ENCODE data around the gene ABLIM2. TPM values are rescaled to one million over a fixed set of nuclear protein-coding genes. Genes with fewer than 3 reads are reported as not detected.

ABLIM2 gene
- total and polyA plus RNA-seq, 2 donors (not counting 1 experiment from before 2014, with no cell fraction given) = 3.3 to 79.0 TPM

GRCh38 chr4:8155660-8156421 is 2.8 kb downstream of the ABLIM2 start:
- Histone ChIP-seq H3K4me3 (ENCODE audit: control extremely low read depth in 1 of 5, extremely low read depth in 1 of 5, insufficient read depth in 1 of 5, low read depth in 2 of 5, low read length in 4 of 5) (no peak overlapping the region), H4K20me1 (ENCODE audit: control insufficient read depth, insufficient read depth, low read length, poor library complexity, severe bottlenecking) (peaks cover 5% of the 10 kb centered on the region), H3K9me3 (ENCODE audit: control extremely low read depth in 1 of 3, control insufficient read depth in 2 of 3, insufficient read depth in 1 of 3, low read length in 2 of 3) (peaks cover 0 to 5% (median 0%) of the 10 kb centered on the region in 3 donors), H2AFZ (ENCODE audit: insufficient read depth, low read depth, low read length, poor library complexity, severe bottlenecking) (no peak overlapping the region), H3K9ac (ENCODE audit: low read length) (no peak overlapping the region), H3K27me3 (replicated peaks in 1 of 4; ENCODE audit: control extremely low read depth in 1 of 4, control insufficient read depth in 3 of 4, insufficient read depth in 4 of 4, low read length in 3 of 4) (peaks cover 0 to 16% (median 10%) of the 10 kb centered on the region in 4 experiments), H3K4me1 (ENCODE audit: control insufficient read depth in 2 of 2, insufficient read depth in 2 of 2, low read length in 2 of 2) (peaks cover 19 to 28% of the 10 kb centered on the region in 2 donors), H3K79me2 (ENCODE audit: control insufficient read depth, insufficient read depth, low read length) (peaks cover 9% of the 10 kb centered on the region), H3K27ac (ENCODE audit: low read length in 2 of 2) (no peak overlapping the region), H3K36me3 (replicated peaks in 1 of 2; ENCODE audit: control extremely low read depth in 1 of 2, control insufficient read depth in 1 of 2, extremely low read depth in 1 of 2, insufficient read depth in 2 of 2, low read length in 1 of 2) (no peaks in the 10 kb centered on the region), H3K4me2 (replicated peaks; ENCODE audit: low read depth, low read length, poor library complexity, severe bottlenecking) (no peak overlapping the region)
- Mint-ChIP-seq H3K27me3 (peaks cover 12% of the 10 kb centered on the region), H3K4me3 (no peak overlapping the region), H3K9me3 (ENCODE audit: insufficient read depth) (no peaks in the 10 kb centered on the region), H3K4me1 (peaks cover 22% of the 10 kb centered on the region), H3K27ac (no peak overlapping the region)
- TF ChIP-seq EZH2 (IDR thresholded peaks at IDR 0.05; ENCODE audit: borderline replicate concordance, insufficient read depth, low read depth, low read length, poor library complexity, severe bottlenecking) (no peak), CTCF (IDR thresholded peaks at IDR 0.05) (no peak)
- 87% methylated on average over 9 of the region's 14 CpGs for WGBS (ENCODE audit: insufficient coverage)
- ATAC-seq (ENCODE audit: low read depth) = no peak
- ChIA-PET POLR2A (no interaction called here), CTCF (interaction anchor here (0.7 to 1.9 kb wide), 2 partner anchors 21 to 354 kb away, joined by 3 to 6 read pairs; no protein-coding TSS in a partner anchor)
- intact Hi-C loops (cut with micrococcal nuclease) = no loop called here
- no peak for DNase-seq

- WGBS (ENCODE audit: insufficient coverage) = 64% methylated on average over 4 of the region's 6 CpGs
- Histone ChIP-seq H3K27me3 (replicated peaks in 1 of 4; ENCODE audit: control extremely low read depth in 1 of 4, control insufficient read depth in 3 of 4, insufficient read depth in 4 of 4, low read length in 3 of 4) (peaks cover 0 to 16% (median 10%) of the 10 kb centered on the region in 4 experiments), H3K4me2 (replicated peaks; ENCODE audit: low read depth, low read length, poor library complexity, severe bottlenecking) (no peak overlapping the region), H4K20me1 (ENCODE audit: control insufficient read depth, insufficient read depth, low read length, poor library complexity, severe bottlenecking) (peaks cover 5% of the 10 kb centered on the region), H3K36me3 (replicated peaks in 1 of 2; ENCODE audit: control extremely low read depth in 1 of 2, control insufficient read depth in 1 of 2, extremely low read depth in 1 of 2, insufficient read depth in 2 of 2, low read length in 1 of 2) (no peaks in the 10 kb centered on the region), H3K4me3 (ENCODE audit: control extremely low read depth in 1 of 5, extremely low read depth in 1 of 5, insufficient read depth in 1 of 5, low read depth in 2 of 5, low read length in 4 of 5) (no peak overlapping the region), H3K79me2 (ENCODE audit: control insufficient read depth, insufficient read depth, low read length) (peaks cover 9% of the 10 kb centered on the region), H3K9ac (ENCODE audit: low read length) (no peak overlapping the region), H3K27ac (ENCODE audit: low read length in 2 of 2) (no peak overlapping the region), H3K4me1 (ENCODE audit: control insufficient read depth in 2 of 2, insufficient read depth in 2 of 2, low read length in 2 of 2) (peaks cover 19 to 20% of the 10 kb centered on the region in 2 donors), H2AFZ (ENCODE audit: insufficient read depth, low read depth, low read length, poor library complexity, severe bottlenecking) (no peak overlapping the region), H3K9me3 (ENCODE audit: control extremely low read depth in 1 of 3, control insufficient read depth in 2 of 3, insufficient read depth in 1 of 3, low read length in 2 of 3) (peaks cover 0 to 5% (median 0%) of the 10 kb centered on the region in 3 donors)
- H3K4me1 Mint-ChIP-seq = peaks cover 19% of the 10 kb centered on the region
- TF ChIP-seq EZH2 (IDR thresholded peaks at IDR 0.05; ENCODE audit: borderline replicate concordance, insufficient read depth, low read depth, low read length, poor library complexity, severe bottlenecking) = no peak
- TF ChIP-seq CTCF (IDR thresholded peaks at IDR 0.05) = no peak
- CTCF ChIA-PET = interaction anchor here (1.9 kb wide), 1 partner anchor 22 kb away, joined by 6 read pairs; no protein-coding TSS in a partner anchor
- ATAC-seq (ENCODE audit: low read depth) = no peak
- DNase-seq = no peak
- H3K27me3 Mint-ChIP-seq = peaks cover 12% of the 10 kb centered on the region
- POLR2A ChIA-PET = interaction anchor here (0.6 kb wide), 1 partner anchor 212 kb away, joined by 3 read pairs; no protein-coding TSS in a partner anchor
- H3K9me3 Mint-ChIP-seq (ENCODE audit: insufficient read depth) = no peaks in the 10 kb centered on the region
- H3K4me3 Mint-ChIP-seq = no peak overlapping the region
- H3K27ac Mint-ChIP-seq = no peak overlapping the region
- intact Hi-C loops (cut with micrococcal nuclease) = no loop called here
Observed at GRCh38 chr4:8155048-8155447, 3.6 kb downstream of the ABLIM2 start.
